Testis (tissue), 3 donors: Measurements from ENCODE around the gene SLIT3. TPM values are rescaled to one million over a fixed set of nuclear protein-coding genes. Genes with fewer than 3 reads are reported as not detected.

ENCODE experiments used
- DNase-seq: peaks from one replicate; pipeline ENCODE4 v3.0.0-alpha.2; 2019
- H3K27ac ChIP-seq, 2 donors: fragments of 200-600 bp; sonication (generic); one replicate each; pipeline ENCODE4 v1.5.1; 2019
- H3K27me3 ChIP-seq: fragments of 200-600 bp; sonication (generic); one replicate; pipeline ENCODE4 v1.5.1; 2019
- H3K36me3 ChIP-seq: fragments of 200-600 bp; sonication (generic); one replicate; pipeline ENCODE4 v1.5.1; 2017; ENCODE audit warnings: low read depth; ENCODE audit errors: missing control alignments
- H3K4me1 ChIP-seq: fragments of 200-600 bp; sonication (generic); one replicate; pipeline ENCODE4 v1.5.1; 2019
- H3K4me3 ChIP-seq, 2 donors: fragments of 200-600 bp; sonication (generic); one replicate each; pipeline ENCODE4 v1.5.1; 2017 to 2019
- H3K9me3 ChIP-seq: fragments of 200-600 bp; sonication (generic); one replicate; pipeline ENCODE4 v1.5.1; 2017
- POLR2A ChIP-seq: fragments of 450-650 bp; IDR thresholded peaks from one replicate; pipeline ENCODE4 v1.6.1; 2017; ENCODE audit warnings: antibody characterized with exemption, mild to moderate bottlenecking, moderate library complexity
- WGBS, 2 donors: methylation state at CpG; one replicate each; pipeline ENCODE4 v1.1.5; 2018; 5-methylcytosine and 5-hydroxymethylcytosine counted together
- intact Hi-C: fragments of 100-400 bp; cut with DNase I; formaldehyde crosslinking; loops from one replicate; pipeline ENCODE4 v1.15.1; 2023; ENCODE audit warnings: low total_unique reads
- polyA plus RNA-seq: library from polyadenylated mRNA; stranded (reverse); fragments of 350-450 nt; fragmentation: Illumina TruSeq; extraction: RNeasy Lipid Tissue Mini Kit (QIAGEN cat#74804); gene quantifications from one replicate; pipeline ENCODE4 v1.2.3, GENCODE V29; 2014; ENCODE audit warnings: low read depth, low replicate concordance; ENCODE audit not compliant: insufficient read depth
- total RNA-seq, 2 donors: library from RNA; depleted of rRNA; stranded (reverse); fragments of >200 nt; gene quantifications; one replicate each; pipeline ENCODE4 v1.2.3, GENCODE V29; 2016
- TF ChIP-seq, protein P1 (sequence below), 3 experiments: fragments of 450-650 bp in 2 of 3; fragments of 200-600 bp in 1 of 3; sonication (generic) in 1 of 3; IDR thresholded peaks; one replicate each; pipeline ENCODE4 v1.5.1; 2016 to 2019; ENCODE audit warnings: antibody characterized with exemption in 3 of 3, mild to moderate bottlenecking in 2 of 3, moderate library complexity in 1 of 3

SLIT3 gene
- total and polyA plus RNA-seq, 3 donors from 2014 or later, result 4.8 to 23.2 (median 7.8) TPM

DNA sequence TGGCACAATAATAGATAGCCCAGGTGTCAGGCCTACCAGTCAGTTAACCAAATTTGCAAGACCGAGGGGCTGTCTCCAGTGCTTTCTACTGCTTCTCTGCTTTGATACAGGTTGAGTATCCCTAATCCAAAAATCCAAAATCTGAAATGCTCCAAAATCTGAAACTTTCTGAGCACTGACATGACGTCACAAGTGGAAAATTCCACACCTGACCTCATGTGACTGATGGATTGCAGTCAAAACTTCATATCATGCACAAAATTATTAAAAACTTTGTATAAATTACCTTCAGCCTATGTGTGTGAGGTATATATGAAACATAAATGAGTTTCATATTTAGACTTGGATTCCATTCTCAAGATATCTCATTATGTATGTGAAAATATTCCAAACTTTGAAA lies 508.3 kb downstream of the SLIT3 start:
- DNase-seq, result no peak
- no peaks in the 10 kb centered on the region for H3K36me3 ChIP-seq
- H3K27ac ChIP-seq, result no peak overlapping the region
- H3K4me1 ChIP-seq, result no peaks in the 10 kb centered on the region
- 87 to 96% methylated on average over 2 of the region's 2 CpGs for WGBS, 2 donors
- no peak for TF ChIP-seq POLR2A
- TF ChIP-seq, protein P1, sequence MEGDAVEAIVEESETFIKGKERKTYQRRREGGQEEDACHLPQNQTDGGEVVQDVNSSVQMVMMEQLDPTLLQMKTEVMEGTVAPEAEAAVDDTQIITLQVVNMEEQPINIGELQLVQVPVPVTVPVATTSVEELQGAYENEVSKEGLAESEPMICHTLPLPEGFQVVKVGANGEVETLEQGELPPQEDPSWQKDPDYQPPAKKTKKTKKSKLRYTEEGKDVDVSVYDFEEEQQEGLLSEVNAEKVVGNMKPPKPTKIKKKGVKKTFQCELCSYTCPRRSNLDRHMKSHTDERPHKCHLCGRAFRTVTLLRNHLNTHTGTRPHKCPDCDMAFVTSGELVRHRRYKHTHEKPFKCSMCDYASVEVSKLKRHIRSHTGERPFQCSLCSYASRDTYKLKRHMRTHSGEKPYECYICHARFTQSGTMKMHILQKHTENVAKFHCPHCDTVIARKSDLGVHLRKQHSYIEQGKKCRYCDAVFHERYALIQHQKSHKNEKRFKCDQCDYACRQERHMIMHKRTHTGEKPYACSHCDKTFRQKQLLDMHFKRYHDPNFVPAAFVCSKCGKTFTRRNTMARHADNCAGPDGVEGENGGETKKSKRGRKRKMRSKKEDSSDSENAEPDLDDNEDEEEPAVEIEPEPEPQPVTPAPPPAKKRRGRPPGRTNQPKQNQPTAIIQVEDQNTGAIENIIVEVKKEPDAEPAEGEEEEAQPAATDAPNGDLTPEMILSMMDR (IDR thresholded peaks at IDR 0.05), result no peak
- H3K9me3 ChIP-seq, result no peaks in the 10 kb centered on the region
- intact Hi-C loops, result no loop called here
- no peak overlapping the region for H3K4me3 ChIP-seq
- no peaks in the 10 kb centered on the region for H3K27me3 ChIP-seq

GRCh38 chr5:168790671-168791250 lies 510.2 kb downstream of the SLIT3 start:
- Histone ChIP-seq H3K9me3 (no peaks in the 10 kb centered on the region), H3K27me3 (no peaks in the 10 kb centered on the region), H3K4me3 (no peak overlapping the region), H3K4me1 (no peaks in the 10 kb centered on the region), H3K36me3 (no peaks in the 10 kb centered on the region), H3K27ac (no peak overlapping the region)
- intact Hi-C loops, result no loop called here
- DNase-seq, result no peak
- no peak for TF ChIP-seq POLR2A
- TF ChIP-seq, protein P1 (IDR thresholded peaks at IDR 0.05), result no peak
- WGBS, 2 donors, result 86 to 93% methylated on average over 13 of the region's 13 CpGs

DNA sequence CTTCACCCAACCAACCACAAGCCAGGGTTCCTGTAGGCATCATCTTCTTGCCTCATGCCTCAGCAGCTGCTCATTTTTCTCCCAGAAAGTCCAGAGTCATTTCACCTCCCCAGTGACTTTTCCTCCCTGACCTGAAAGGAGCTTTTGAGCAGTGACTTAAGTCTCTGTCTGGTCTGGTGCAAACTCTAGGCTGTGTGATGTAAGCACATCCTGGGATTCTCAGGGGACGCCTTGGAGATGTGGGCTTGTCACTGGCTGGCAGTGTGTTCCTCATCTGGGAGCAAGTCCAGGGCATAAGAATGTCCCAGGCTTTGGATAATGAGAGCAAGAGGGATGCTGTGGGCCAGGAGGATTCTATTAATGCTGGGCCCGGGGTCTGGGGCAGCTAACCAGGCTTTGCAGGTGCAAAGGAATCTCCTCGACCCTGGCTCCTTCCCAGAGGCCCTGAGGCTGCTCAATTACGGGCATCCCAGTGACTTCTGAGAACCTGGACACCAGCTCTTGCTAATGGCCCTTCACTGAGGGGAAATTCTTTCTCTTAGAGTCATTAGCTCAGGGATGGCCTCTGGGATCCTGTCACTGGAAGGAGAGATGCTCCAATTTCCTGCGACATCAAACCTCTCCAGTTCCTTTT lies 510.8 kb downstream of the SLIT3 start:
- intact Hi-C loops, result no loop called here
- 71 to 87% methylated on average over 2 to 5 of the region's 5 CpGs for WGBS, 2 donors
- no peaks in the 10 kb centered on the region for H3K4me1 ChIP-seq

DNA sequence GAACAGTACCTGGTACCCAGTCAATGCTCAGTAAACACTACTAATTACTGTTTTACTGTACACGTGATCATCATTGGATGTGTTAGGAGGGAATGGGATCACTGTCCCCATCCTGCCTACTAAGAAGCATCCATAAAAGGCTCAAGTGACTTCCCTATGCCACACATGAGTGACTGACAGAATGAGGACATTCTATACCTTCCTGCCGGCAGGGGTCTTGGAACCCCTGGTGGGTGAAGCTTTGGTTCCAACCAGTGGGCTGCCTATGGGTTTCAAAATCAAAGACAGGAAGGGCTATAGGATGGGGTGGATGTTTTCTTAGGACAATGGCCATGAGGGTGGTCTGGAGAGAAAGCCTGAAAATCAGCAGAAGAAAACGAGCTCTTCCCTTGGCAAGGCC lies 512.2 kb downstream of the SLIT3 start:
- H3K36me3 ChIP-seq, result no peaks in the 10 kb centered on the region
- intact Hi-C loops, result no loop called here
- H3K27ac ChIP-seq, result no peak overlapping the region
- no peaks in the 10 kb centered on the region for H3K9me3 ChIP-seq
- 81 to 92% methylated on average over 3 of the region's 3 CpGs for WGBS, 2 donors
- H3K27me3 ChIP-seq, result no peaks in the 10 kb centered on the region
- no peak for DNase-seq
- H3K4me1 ChIP-seq, result no peaks in the 10 kb centered on the region
- no peak overlapping the region for H3K4me3 ChIP-seq
- TF ChIP-seq, protein P1 (IDR thresholded peaks at IDR 0.05), result no peak
- TF ChIP-seq POLR2A, result no peak

More for the DNA sequence above, 510.8 kb downstream of the SLIT3 start:
- no peak overlapping the region for H3K4me3 ChIP-seq
- no peak overlapping the region for H3K27ac ChIP-seq
- DNase-seq, result no peak
- H3K9me3 ChIP-seq, result no peaks in the 10 kb centered on the region
- no peak for TF ChIP-seq POLR2A
- TF ChIP-seq, protein P1 (IDR thresholded peaks at IDR 0.05), result no peak
- no peaks in the 10 kb centered on the region for H3K36me3 ChIP-seq
- H3K27me3 ChIP-seq, result no peaks in the 10 kb centered on the region

DNA sequence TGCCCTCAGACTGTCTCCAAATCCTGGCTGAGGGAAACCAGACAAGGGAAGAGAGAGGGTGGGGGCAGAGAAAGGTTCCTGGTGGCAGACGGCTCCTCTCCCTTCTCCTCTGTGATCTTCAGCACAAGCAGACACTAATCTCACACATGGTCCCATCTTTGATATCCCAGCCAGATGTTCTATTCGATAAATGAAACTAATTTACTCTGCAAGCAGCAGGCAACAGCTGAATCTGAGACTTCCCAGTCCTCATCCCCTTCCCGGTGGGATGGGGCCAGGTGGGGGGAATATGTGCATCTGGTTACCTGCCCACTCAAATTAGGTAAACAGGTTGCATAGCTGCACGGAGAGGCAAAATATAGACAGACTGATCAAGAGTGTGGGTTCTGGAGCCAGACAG lies 512.8 kb downstream of the SLIT3 start:
- Histone ChIP-seq H3K9me3 (no peaks in the 10 kb centered on the region), H3K27ac (no peak overlapping the region), H3K4me1 (no peaks in the 10 kb centered on the region), H3K27me3 (no peaks in the 10 kb centered on the region), H3K36me3 (no peaks in the 10 kb centered on the region), H3K4me3 (no peak overlapping the region)
- TF ChIP-seq, protein P1 (IDR thresholded peaks at IDR 0.05), result no peak
- TF ChIP-seq POLR2A, result no peak
- intact Hi-C loops, result no loop called here
- 74 to 85% methylated on average over 4 of the region's 4 CpGs for WGBS, 2 donors
- no peak for DNase-seq
